Central memory CD8-positive, alpha-beta T cell (primary cell): Measurements from ENCODE around the gene ITGAL.
A peak's percentile ranks its signal among the peaks of the same experiment; 100 is the strongest.

Source experiments
- ATAC-seq: fragments of 150-1000 bp; cut with Tn5 transposase; replicated peaks from 2 replicates; pipeline ENCODE4 v1.10.0; 2022; ENCODE audit warnings: mild to moderate bottlenecking, moderate FRiP score, moderate number of reproducible peaks; ENCODE audit not compliant: poor library complexity, severe bottlenecking; ENCODE audit errors: extremely low read depth
- DNase-seq, 2 donors: peaks; one replicate each; pipeline ENCODE4 v3.0.0; 2021; ENCODE audit warnings: low spot score in 2 of 2
- H3K27ac Mint-ChIP-seq: one replicate; pipeline ENCODE4 v1.8.0; 2022; ENCODE audit warnings: low read depth, mild to moderate bottlenecking, moderate library complexity, mixed read lengths
- H3K27me3 Mint-ChIP-seq: one replicate; pipeline ENCODE4 v1.8.0; 2022; ENCODE audit warnings: mixed read lengths
- H3K36me3 Mint-ChIP-seq: one replicate; pipeline ENCODE4 v1.8.0; 2022; ENCODE audit warnings: mild to moderate bottlenecking, moderate library complexity, mixed read lengths; ENCODE audit not compliant: insufficient read depth
- H3K4me1 Mint-ChIP-seq: one replicate; pipeline ENCODE4 v1.8.0; 2022; ENCODE audit warnings: mixed read lengths
- H3K4me3 Mint-ChIP-seq: one replicate; pipeline ENCODE4 v1.8.0; 2022; ENCODE audit warnings: mild to moderate bottlenecking, moderate library complexity, mixed read lengths
- H3K9me3 Mint-ChIP-seq: one replicate; pipeline ENCODE4 v1.8.0; 2022; ENCODE audit warnings: mixed read lengths

ITGAL gene

GRCh38 chr16:30485818-30486436 lies 13.4 kb downstream of the ITGAL start:
- Mint-ChIP-seq H3K4me1 (peaks cover 40% of the 10 kb centered on the region), H3K4me3 (no peak overlapping the region), H3K9me3 (no peaks in the 10 kb centered on the region), H3K27ac (peak overlapping the region; percentile 87), H3K27me3 (no peaks in the 10 kb centered on the region), H3K36me3 (peaks cover 96% of the 10 kb centered on the region)
- no peak for DNase-seq
- no peak for ATAC-seq

GRCh38 chr16:30488764-30489605 lies 16.4 kb downstream of the ITGAL start:
- ATAC-seq (no peak), DNase-seq (no peak)
- Mint-ChIP-seq H3K4me1 (peaks cover 36% of the 10 kb centered on the region), H3K27me3 (no peaks in the 10 kb centered on the region), H3K4me3 (no peak overlapping the region), H3K9me3 (no peaks in the 10 kb centered on the region), H3K36me3 (peaks cover 93% of the 10 kb centered on the region), H3K27ac (peak overlapping the region; percentile 73)

- DNase-seq (no peak), ATAC-seq (no peak)
- Mint-ChIP-seq H3K4me1 (peaks cover 44% of the 10 kb centered on the region), H3K4me3 (no peak overlapping the region), H3K9me3 (no peaks in the 10 kb centered on the region), H3K27me3 (no peaks in the 10 kb centered on the region), H3K36me3 (peaks cover 93% of the 10 kb centered on the region), H3K27ac (peak overlapping the region; percentile 19)
Measured at GRCh38 chr16:30490210-30490609, 17.7 kb downstream of the ITGAL start.

GRCh38 chr16:30491229-30491628 lies 18.7 kb downstream of the ITGAL start:
- no peak overlapping the region for H3K27ac Mint-ChIP-seq
- no peak overlapping the region for H3K4me3 Mint-ChIP-seq
- H3K4me1 Mint-ChIP-seq = peaks cover 37% of the 10 kb centered on the region
- H3K36me3 Mint-ChIP-seq = peaks cover 93% of the 10 kb centered on the region
- ATAC-seq (no peak), DNase-seq (no peak)
- no peaks in the 10 kb centered on the region for H3K27me3 Mint-ChIP-seq
- H3K9me3 Mint-ChIP-seq = no peaks in the 10 kb centered on the region

GRCh38 chr16:30491744-30492308 lies 19.3 kb downstream of the ITGAL start:
- Mint-ChIP-seq H3K27me3 (no peaks in the 10 kb centered on the region), H3K4me3 (no peak overlapping the region), H3K36me3 (peaks cover 93% of the 10 kb centered on the region), H3K4me1 (peaks cover 32% of the 10 kb centered on the region), H3K27ac (peak overlapping the region; percentile 27), H3K9me3 (no peaks in the 10 kb centered on the region)
- no peak for ATAC-seq
- DNase-seq = no peak

- Mint-ChIP-seq H3K4me1 (peaks cover 22% of the 10 kb centered on the region), H3K9me3 (no peaks in the 10 kb centered on the region), H3K27me3 (no peaks in the 10 kb centered on the region), H3K36me3 (peaks cover 92% of the 10 kb centered on the region), H3K4me3 (no peak overlapping the region), H3K27ac (no peak overlapping the region)
- ATAC-seq (no peak), DNase-seq (no peak)
Measured at GRCh38 chr16:30493941-30494488, 21.5 kb downstream of the ITGAL start.

- DNase-seq (no peak), ATAC-seq (no peak)
- H3K36me3 Mint-ChIP-seq = peaks cover 91% of the 10 kb centered on the region
- H3K27me3 Mint-ChIP-seq = no peaks in the 10 kb centered on the region
- H3K9me3 Mint-ChIP-seq = no peaks in the 10 kb centered on the region
- H3K4me1 Mint-ChIP-seq = peaks cover 24% of the 10 kb centered on the region
- H3K4me3 Mint-ChIP-seq = no peak overlapping the region
- H3K27ac Mint-ChIP-seq = peak overlapping the region; percentile 35
Measured at GRCh38 chr16:30494709-30495108, 22.2 kb downstream of the ITGAL start.

- no peak for ATAC-seq
Measured at GRCh38 chr16:30499284-30499683, 26.7 kb downstream of the ITGAL start.

GRCh38 chr16:30503403-30504296 lies 31.1 kb downstream of the ITGAL start:
- Mint-ChIP-seq H3K27ac (peak overlapping the region; percentile 62), H3K9me3 (no peaks in the 10 kb centered on the region), H3K27me3 (no peaks in the 10 kb centered on the region), H3K4me1 (peaks cover 12% of the 10 kb centered on the region), H3K4me3 (no peak overlapping the region), H3K36me3 (peaks cover 89% of the 10 kb centered on the region)
- DNase-seq = no peak
- ATAC-seq = no peak

More at GRCh38 chr16:30499284-30499683, 26.7 kb downstream of the ITGAL start:
- Mint-ChIP-seq H3K4me1 (peaks cover 18% of the 10 kb centered on the region), H3K36me3 (peaks cover 88% of the 10 kb centered on the region), H3K9me3 (no peaks in the 10 kb centered on the region), H3K27me3 (no peaks in the 10 kb centered on the region), H3K4me3 (no peak overlapping the region), H3K27ac (peak overlapping the region; percentile 19)
- no peak for DNase-seq

- Mint-ChIP-seq H3K36me3 (peaks cover 94% of the 10 kb centered on the region), H3K9me3 (no peaks in the 10 kb centered on the region), H3K27me3 (no peaks in the 10 kb centered on the region), H3K27ac (peak overlapping the region; percentile 16), H3K4me3 (no peak overlapping the region), H3K4me1 (peaks cover 14% of the 10 kb centered on the region)
- no peak for DNase-seq
- ATAC-seq = no peak
Measured at GRCh38 chr16:30509081-30509765, 36.7 kb downstream of the ITGAL start.

- H3K4me1 Mint-ChIP-seq = peaks cover 19% of the 10 kb centered on the region
- H3K36me3 Mint-ChIP-seq = peaks cover 94% of the 10 kb centered on the region
- no peaks in the 10 kb centered on the region for H3K27me3 Mint-ChIP-seq
- H3K4me3 Mint-ChIP-seq = no peak overlapping the region
- no peaks in the 10 kb centered on the region for H3K9me3 Mint-ChIP-seq
- no peak for ATAC-seq
- peak overlapping the region; percentile 38 for H3K27ac Mint-ChIP-seq
- no peak for DNase-seq
Measured at GRCh38 chr16:30510376-30510938, 37.9 kb downstream of the ITGAL start.
